Measurements from ENCODE around the gene MIR17HG. TPM values are rescaled to one million over a fixed set of nuclear protein-coding genes. Genes with fewer than 3 reads are reported as not detected.
A peak's percentile ranks its signal among the peaks of the same experiment; 100 is the strongest.
"Not testable (repeated sequence)": the region's sequence is repeated elsewhere in the genome, so short reads cannot be mapped to it uniquely, and the experiment has no call there.

The MIR17HG gene
- total RNA-seq, 2 experiments from 2014 or later: 11.7 to 12.9 TPM

GRCh38 chr13:91347996-91348905 lies 764 bp downstream of the MIR17HG start:
- Mint-ChIP-seq H3K4me3 (peak overlapping the region; percentile 57), H3K4me1 (ENCODE audit: low read depth) (peaks cover 46% of the 10 kb centered on the region)
- CTCF ChIA-PET: interaction anchor here (1.5 kb wide), 1 partner anchor 17 kb away, joined by 5 read pairs; no protein-coding TSS in a partner anchor

GRCh38 chr13:91348906-91349435 lies 1.5 kb downstream of the MIR17HG start:
- Mint-ChIP-seq H3K9me3 (no peaks in the 10 kb centered on the region), H3K4me3 (peak overlapping the region; percentile 95), H3K27ac (peak overlapping the region; percentile 91), H3K4me1 (ENCODE audit: low read depth) (peaks cover 45% of the 10 kb centered on the region), H3K27me3 (ENCODE audit: low read depth) (no peaks in the 10 kb centered on the region), H3K36me3 (ENCODE audit: low read depth) (peaks cover 48% of the 10 kb centered on the region)
- intact Hi-C loops (cut with micrococcal nuclease): loop anchor here (1.0 kb wide), 3 partner anchors 20 to 215 kb away; no protein-coding TSS in a partner anchor
- CTCF ChIA-PET: interaction anchor here (1.0 to 1.3 kb wide), 3 partner anchors 9 to 35 kb away, joined by 3 to 10 read pairs (median 6); no protein-coding TSS in a partner anchor
- peak; percentile 94 for DNase-seq

More at GRCh38 chr13:91347996-91348905, 764 bp downstream of the MIR17HG start:
- DNase-seq: peak; percentile 61
- no peaks in the 10 kb centered on the region for H3K9me3 Mint-ChIP-seq
- peak overlapping the region; percentile 68 for H3K27ac Mint-ChIP-seq
- intact Hi-C loops (cut with micrococcal nuclease): loop anchor here (1.0 kb wide), 1 partner anchor 50 kb away; the partner anchor contains the start of gene GPC5
- H3K36me3 Mint-ChIP-seq (ENCODE audit: low read depth): peaks cover 41% of the 10 kb centered on the region
- no peaks in the 10 kb centered on the region for H3K27me3 Mint-ChIP-seq (ENCODE audit: low read depth)

GRCh38 chr13:91349992-91350911 lies 2.8 kb downstream of the MIR17HG start:
- no peaks in the 10 kb centered on the region for H3K9me3 Mint-ChIP-seq
- intact Hi-C loops (cut with micrococcal nuclease): loop anchor here (1.0 kb wide), 3 partner anchors 19 to 216 kb away; no protein-coding TSS in a partner anchor
- CTCF ChIA-PET: interaction anchor here (1.2 to 1.3 kb wide), 3 partner anchors 10 to 43 kb away, joined by 4 to 10 read pairs (median 6); no protein-coding TSS in a partner anchor
- H3K4me1 Mint-ChIP-seq (ENCODE audit: low read depth): peaks cover 48% of the 10 kb centered on the region
- DNase-seq: no peak
- H3K27ac Mint-ChIP-seq: peak overlapping the region; percentile 91
- H3K4me3 Mint-ChIP-seq: peak overlapping the region; percentile 95
- peaks cover 59% of the 10 kb centered on the region for H3K36me3 Mint-ChIP-seq (ENCODE audit: low read depth)
- H3K27me3 Mint-ChIP-seq (ENCODE audit: low read depth): no peaks in the 10 kb centered on the region

GRCh38 chr13:91351123-91351522 lies 3.6 kb downstream of the MIR17HG start:
- CTCF ChIA-PET: interaction anchor here (1.0 kb wide), 1 partner anchor 37 kb away, joined by 3 read pairs; no protein-coding TSS in a partner anchor

GRCh38 chr13:91351980-91352379 lies 4.5 kb downstream of the MIR17HG start:
- Mint-ChIP-seq H3K4me1 (ENCODE audit: low read depth) (peaks cover 56% of the 10 kb centered on the region), H3K9me3 (no peaks in the 10 kb centered on the region), H3K36me3 (ENCODE audit: low read depth) (peaks cover 71% of the 10 kb centered on the region), H3K4me3 (peak overlapping the region; percentile 95), H3K27me3 (ENCODE audit: low read depth) (no peaks in the 10 kb centered on the region), H3K27ac (peak overlapping the region; percentile 11)
- CTCF ChIA-PET: interaction anchor here (1.0 kb wide), 1 partner anchor 38 kb away, joined by 3 read pairs; no protein-coding TSS in a partner anchor
- intact Hi-C loops (cut with micrococcal nuclease): no loop called here
- no peak for DNase-seq

More at GRCh38 chr13:91351123-91351522, 3.6 kb downstream of the MIR17HG start:
- H3K27me3 Mint-ChIP-seq (ENCODE audit: low read depth): no peaks in the 10 kb centered on the region
- no peak for DNase-seq
- H3K27ac Mint-ChIP-seq: no peak overlapping the region
- H3K4me1 Mint-ChIP-seq (ENCODE audit: low read depth): peaks cover 50% of the 10 kb centered on the region
- intact Hi-C loops (cut with micrococcal nuclease): no loop called here
- no peaks in the 10 kb centered on the region for H3K9me3 Mint-ChIP-seq
- H3K4me3 Mint-ChIP-seq: peak overlapping the region; percentile 95
- peaks cover 68% of the 10 kb centered on the region for H3K36me3 Mint-ChIP-seq (ENCODE audit: low read depth)

- H3K27ac Mint-ChIP-seq; H3K9me3 Mint-ChIP-seq; CTCF ChIA-PET; DNase-seq; H3K4me3 Mint-ChIP-seq; intact Hi-C loops (cut with micrococcal nuclease); H3K27me3 Mint-ChIP-seq (ENCODE audit: low read depth): not testable (repeated sequence)
- peaks cover 59% of the 10 kb centered on the region for H3K4me1 Mint-ChIP-seq (ENCODE audit: low read depth)
- peaks cover 76% of the 10 kb centered on the region for H3K36me3 Mint-ChIP-seq (ENCODE audit: low read depth)
Measured at GRCh38 chr13:91352891-91353290, 5.4 kb downstream of the MIR17HG start.

- H3K27me3 Mint-ChIP-seq (ENCODE audit: low read depth): no peaks in the 10 kb centered on the region
- H3K4me1 Mint-ChIP-seq (ENCODE audit: low read depth): peaks cover 60% of the 10 kb centered on the region
- peak overlapping the region; percentile 36 for H3K27ac Mint-ChIP-seq
- no peaks in the 10 kb centered on the region for H3K9me3 Mint-ChIP-seq
- CTCF ChIA-PET: no interaction called here
- intact Hi-C loops (cut with micrococcal nuclease): no loop called here
- no peak overlapping the region for H3K4me3 Mint-ChIP-seq
- H3K36me3 Mint-ChIP-seq (ENCODE audit: low read depth): peaks cover 76% of the 10 kb centered on the region
- no peak for DNase-seq
Measured at GRCh38 chr13:91353494-91353893, 6.0 kb downstream of the MIR17HG start.

- Mint-ChIP-seq H3K36me3 (ENCODE audit: low read depth) (peaks cover 62% of the 10 kb centered on the region), H3K27ac (no peak overlapping the region), H3K27me3 (ENCODE audit: low read depth) (no peaks in the 10 kb centered on the region), H3K9me3 (no peaks in the 10 kb centered on the region), H3K4me3 (no peak overlapping the region), H3K4me1 (ENCODE audit: low read depth) (peaks cover 59% of the 10 kb centered on the region)
- intact Hi-C loops (cut with micrococcal nuclease): no loop called here
- DNase-seq: no peak
- CTCF ChIA-PET: no interaction called here
Measured at GRCh38 chr13:91355099-91355825, 7.8 kb downstream of the MIR17HG start.

- CTCF ChIA-PET: no interaction called here
- peaks cover 54% of the 10 kb centered on the region for H3K36me3 Mint-ChIP-seq (ENCODE audit: low read depth)
- intact Hi-C loops (cut with micrococcal nuclease): no loop called here
- no peaks in the 10 kb centered on the region for H3K9me3 Mint-ChIP-seq
- peaks cover 52% of the 10 kb centered on the region for H3K4me1 Mint-ChIP-seq (ENCODE audit: low read depth)
- H3K27ac Mint-ChIP-seq: no peak overlapping the region
- no peak overlapping the region for H3K4me3 Mint-ChIP-seq
- H3K27me3 Mint-ChIP-seq (ENCODE audit: low read depth): no peaks in the 10 kb centered on the region
- DNase-seq: no peak
Measured at GRCh38 chr13:91355826-91356710, 8.6 kb downstream of the MIR17HG start.

- peak overlapping the region; percentile 11 for H3K27ac Mint-ChIP-seq
- H3K36me3 Mint-ChIP-seq (ENCODE audit: low read depth): peaks cover 44% of the 10 kb centered on the region
- no peak for DNase-seq
- H3K4me3 Mint-ChIP-seq: no peak overlapping the region
- CTCF ChIA-PET: interaction anchor here (1.6 kb wide), 1 partner anchor 43 kb away, joined by 8 read pairs; no protein-coding TSS in a partner anchor
- no peaks in the 10 kb centered on the region for H3K9me3 Mint-ChIP-seq
- no peaks in the 10 kb centered on the region for H3K27me3 Mint-ChIP-seq (ENCODE audit: low read depth)
- intact Hi-C loops (cut with micrococcal nuclease): no loop called here
- H3K4me1 Mint-ChIP-seq (ENCODE audit: low read depth): peaks cover 43% of the 10 kb centered on the region
Measured at GRCh38 chr13:91356919-91357612, 9.6 kb downstream of the MIR17HG start.

All from activated naive CD4-positive, alpha-beta T cell treated with anti-CD3 and anti-CD28 coated beads for 36 hours (primary cell).